Liver (tissue), 3 donors: ENCODE measurements around the gene STK32C.

Experiments used
- RAD21 ChIP-seq, 2 donors: IDR thresholded peaks; 2 replicates each; pipeline ENCODE4 v1.6.1; 2016; ENCODE audit warnings: antibody characterized with exemption in 2 of 2, mild to moderate bottlenecking in 2 of 2
- RXRA ChIP-seq, 2 donors: IDR thresholded peaks; 2 replicates each; pipeline ENCODE4 v1.6.1; 2017 to 2018; ENCODE audit warnings: antibody characterized with exemption in 2 of 2, mild to moderate bottlenecking in 1 of 2
- SP1 ChIP-seq: IDR thresholded peaks from 2 replicates; pipeline ENCODE4 v1.6.1; 2018; ENCODE audit warnings: antibody characterized with exemption, mild to moderate bottlenecking
- TAF1 ChIP-seq: conservative IDR thresholded peaks from 2 replicates; pipeline ENCODE4 v1.6.1; 2016; ENCODE audit warnings: antibody characterized with exemption, mild to moderate bottlenecking
- TF ChIP-seq, protein P1 (sequence below): IDR thresholded peaks from 2 replicates; pipeline ENCODE4 v1.6.1; 2016; ENCODE audit warnings: antibody characterized with exemption
- TF ChIP-seq, protein P2 (sequence below): fragments of 150-350 bp; IDR thresholded peaks from 2 replicates; pipeline ENCODE4 v1.5.1; 2017; ENCODE audit warnings: improper control_type of control experiment, low read depth, low read length; ENCODE audit not compliant: missing input control
- TF ChIP-seq, protein P3 (sequence below): IDR thresholded peaks from 2 replicates; pipeline ENCODE4 v1.6.1; 2016; ENCODE audit warnings: antibody characterized with exemption, mild to moderate bottlenecking
- TF ChIP-seq, protein P4 (sequence below): IDR thresholded peaks from 2 replicates; pipeline ENCODE4 v1.6.1; 2016; ENCODE audit warnings: antibody characterized with exemption
- TF ChIP-seq, protein P5 (sequence below): IDR thresholded peaks from 2 replicates; pipeline ENCODE4 v1.6.1; 2016; ENCODE audit warnings: antibody characterized with exemption
- donor health status: healthy.
- donor health status: healthy.

DNA sequence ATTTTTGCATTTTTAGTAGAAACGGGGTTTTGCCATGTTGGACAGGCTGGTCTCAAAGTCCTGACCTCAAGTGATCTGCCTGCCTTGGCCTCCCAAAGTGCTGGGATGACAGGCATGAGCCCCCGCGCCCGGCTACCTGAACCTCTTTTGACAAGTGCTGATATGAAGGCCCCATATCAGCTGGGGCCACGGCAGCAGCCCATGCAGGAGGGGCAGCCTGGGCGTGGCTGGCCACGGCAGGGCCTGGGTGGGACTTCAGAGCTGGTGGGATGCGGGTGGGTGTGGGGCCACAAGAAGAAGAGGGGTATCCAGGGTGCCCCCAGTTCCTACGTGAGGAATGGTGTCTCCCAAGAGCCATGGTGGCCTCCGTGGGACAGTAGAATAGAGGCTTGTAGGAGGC lies 31.1 kb upstream of the STK32C start:
- TF ChIP-seq, protein P1, sequence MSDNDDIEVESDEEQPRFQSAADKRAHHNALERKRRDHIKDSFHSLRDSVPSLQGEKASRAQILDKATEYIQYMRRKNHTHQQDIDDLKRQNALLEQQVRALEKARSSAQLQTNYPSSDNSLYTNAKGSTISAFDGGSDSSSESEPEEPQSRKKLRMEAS: no peak
- TF ChIP-seq RAD21 (IDR thresholded peaks at IDR 0.05): no peak
- TF ChIP-seq, protein P2, sequence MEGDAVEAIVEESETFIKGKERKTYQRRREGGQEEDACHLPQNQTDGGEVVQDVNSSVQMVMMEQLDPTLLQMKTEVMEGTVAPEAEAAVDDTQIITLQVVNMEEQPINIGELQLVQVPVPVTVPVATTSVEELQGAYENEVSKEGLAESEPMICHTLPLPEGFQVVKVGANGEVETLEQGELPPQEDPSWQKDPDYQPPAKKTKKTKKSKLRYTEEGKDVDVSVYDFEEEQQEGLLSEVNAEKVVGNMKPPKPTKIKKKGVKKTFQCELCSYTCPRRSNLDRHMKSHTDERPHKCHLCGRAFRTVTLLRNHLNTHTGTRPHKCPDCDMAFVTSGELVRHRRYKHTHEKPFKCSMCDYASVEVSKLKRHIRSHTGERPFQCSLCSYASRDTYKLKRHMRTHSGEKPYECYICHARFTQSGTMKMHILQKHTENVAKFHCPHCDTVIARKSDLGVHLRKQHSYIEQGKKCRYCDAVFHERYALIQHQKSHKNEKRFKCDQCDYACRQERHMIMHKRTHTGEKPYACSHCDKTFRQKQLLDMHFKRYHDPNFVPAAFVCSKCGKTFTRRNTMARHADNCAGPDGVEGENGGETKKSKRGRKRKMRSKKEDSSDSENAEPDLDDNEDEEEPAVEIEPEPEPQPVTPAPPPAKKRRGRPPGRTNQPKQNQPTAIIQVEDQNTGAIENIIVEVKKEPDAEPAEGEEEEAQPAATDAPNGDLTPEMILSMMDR: no peak
- TF ChIP-seq, protein P3, sequence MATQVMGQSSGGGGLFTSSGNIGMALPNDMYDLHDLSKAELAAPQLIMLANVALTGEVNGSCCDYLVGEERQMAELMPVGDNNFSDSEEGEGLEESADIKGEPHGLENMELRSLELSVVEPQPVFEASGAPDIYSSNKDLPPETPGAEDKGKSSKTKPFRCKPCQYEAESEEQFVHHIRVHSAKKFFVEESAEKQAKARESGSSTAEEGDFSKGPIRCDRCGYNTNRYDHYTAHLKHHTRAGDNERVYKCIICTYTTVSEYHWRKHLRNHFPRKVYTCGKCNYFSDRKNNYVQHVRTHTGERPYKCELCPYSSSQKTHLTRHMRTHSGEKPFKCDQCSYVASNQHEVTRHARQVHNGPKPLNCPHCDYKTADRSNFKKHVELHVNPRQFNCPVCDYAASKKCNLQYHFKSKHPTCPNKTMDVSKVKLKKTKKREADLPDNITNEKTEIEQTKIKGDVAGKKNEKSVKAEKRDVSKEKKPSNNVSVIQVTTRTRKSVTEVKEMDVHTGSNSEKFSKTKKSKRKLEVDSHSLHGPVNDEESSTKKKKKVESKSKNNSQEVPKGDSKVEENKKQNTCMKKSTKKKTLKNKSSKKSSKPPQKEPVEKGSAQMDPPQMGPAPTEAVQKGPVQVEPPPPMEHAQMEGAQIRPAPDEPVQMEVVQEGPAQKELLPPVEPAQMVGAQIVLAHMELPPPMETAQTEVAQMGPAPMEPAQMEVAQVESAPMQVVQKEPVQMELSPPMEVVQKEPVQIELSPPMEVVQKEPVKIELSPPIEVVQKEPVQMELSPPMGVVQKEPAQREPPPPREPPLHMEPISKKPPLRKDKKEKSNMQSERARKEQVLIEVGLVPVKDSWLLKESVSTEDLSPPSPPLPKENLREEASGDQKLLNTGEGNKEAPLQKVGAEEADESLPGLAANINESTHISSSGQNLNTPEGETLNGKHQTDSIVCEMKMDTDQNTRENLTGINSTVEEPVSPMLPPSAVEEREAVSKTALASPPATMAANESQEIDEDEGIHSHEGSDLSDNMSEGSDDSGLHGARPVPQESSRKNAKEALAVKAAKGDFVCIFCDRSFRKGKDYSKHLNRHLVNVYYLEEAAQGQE: no peak
- TF ChIP-seq, protein P4, sequence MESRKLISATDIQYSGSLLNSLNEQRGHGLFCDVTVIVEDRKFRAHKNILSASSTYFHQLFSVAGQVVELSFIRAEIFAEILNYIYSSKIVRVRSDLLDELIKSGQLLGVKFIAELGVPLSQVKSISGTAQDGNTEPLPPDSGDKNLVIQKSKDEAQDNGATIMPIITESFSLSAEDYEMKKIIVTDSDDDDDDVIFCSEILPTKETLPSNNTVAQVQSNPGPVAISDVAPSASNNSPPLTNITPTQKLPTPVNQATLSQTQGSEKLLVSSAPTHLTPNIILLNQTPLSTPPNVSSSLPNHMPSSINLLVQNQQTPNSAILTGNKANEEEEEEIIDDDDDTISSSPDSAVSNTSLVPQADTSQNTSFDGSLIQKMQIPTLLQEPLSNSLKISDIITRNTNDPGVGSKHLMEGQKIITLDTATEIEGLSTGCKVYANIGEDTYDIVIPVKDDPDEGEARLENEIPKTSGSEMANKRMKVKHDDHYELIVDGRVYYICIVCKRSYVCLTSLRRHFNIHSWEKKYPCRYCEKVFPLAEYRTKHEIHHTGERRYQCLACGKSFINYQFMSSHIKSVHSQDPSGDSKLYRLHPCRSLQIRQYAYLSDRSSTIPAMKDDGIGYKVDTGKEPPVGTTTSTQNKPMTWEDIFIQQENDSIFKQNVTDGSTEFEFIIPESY: no peak
- TF ChIP-seq SP1: no peak
- no peak for TF ChIP-seq TAF1
- TF ChIP-seq, protein P5, sequence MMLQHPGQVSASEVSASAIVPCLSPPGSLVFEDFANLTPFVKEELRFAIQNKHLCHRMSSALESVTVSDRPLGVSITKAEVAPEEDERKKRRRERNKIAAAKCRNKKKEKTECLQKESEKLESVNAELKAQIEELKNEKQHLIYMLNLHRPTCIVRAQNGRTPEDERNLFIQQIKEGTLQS: no peak
- no peak for TF ChIP-seq RXRA (IDR thresholded peaks at IDR 0.05)
